Progenitor cell of endocrine pancreas (in vitro differentiated cells): Measurements from ENCODE around the gene FIS1. TPM values are rescaled to one million over a fixed set of nuclear protein-coding genes. Genes with fewer than 3 reads are reported as not detected.
"Not testable (repeated sequence)": the region's sequence is repeated elsewhere in the genome, so short reads cannot be mapped to it uniquely, and the experiment has no call there.

Source experiments
- DNase-seq: peaks from one replicate; pipeline ENCODE4 v3.0.0; 2021; ENCODE audit warnings: low spot score; ENCODE audit not compliant: unreplicated experiment
- H3K27ac Mint-ChIP-seq: 2 replicates; pipeline ENCODE4 v1.8.0; 2021; ENCODE audit warnings: mild to moderate bottlenecking, moderate library complexity, mixed read lengths
- H3K27me3 Mint-ChIP-seq: 2 replicates; pipeline ENCODE4 v1.8.0; 2021; ENCODE audit warnings: mixed read lengths
- H3K36me3 Mint-ChIP-seq: 2 replicates; pipeline ENCODE4 v1.8.0; 2022; ENCODE audit warnings: mixed read lengths; ENCODE audit not compliant: insufficient read depth
- H3K4me1 Mint-ChIP-seq: 2 replicates; pipeline ENCODE4 v1.8.0; 2021; ENCODE audit warnings: low read depth, mixed read lengths
- H3K4me3 Mint-ChIP-seq: 2 replicates; pipeline ENCODE4 v1.8.0; 2021; ENCODE audit warnings: low read depth, mild to moderate bottlenecking, moderate library complexity, mixed read lengths
- H3K9me3 Mint-ChIP-seq: 2 replicates; pipeline ENCODE4 v1.8.0; 2021; ENCODE audit warnings: low read depth, mixed read lengths
- total RNA-seq: library from RNA; stranded (reverse); gene quantifications from 2 replicates; pipeline ENCODE4 v1.2.1, GENCODE V29; 2021
- TF ChIP-seq, protein P1 (sequence below): fragments of 200-600 bp; sonication (generic); IDR thresholded peaks from one replicate; pipeline ENCODE4 v1.5.0; 2021; ENCODE audit warnings: antibody characterized with exemption, mild to moderate bottlenecking; ENCODE audit not compliant: unreplicated experiment

FIS1 gene
- total RNA-seq, 1 donor from 2014 or later, result 118 TPM

- Mint-ChIP-seq H3K27me3 (peaks cover 64% of the 10 kb centered on the region), H3K27ac (no peak overlapping the region), H3K9me3 (no peaks in the 10 kb centered on the region), H3K4me3 (no peak overlapping the region), H3K36me3 (no peaks in the 10 kb centered on the region), H3K4me1 (no peaks in the 10 kb centered on the region)
- DNase-seq, result no peak
- TF ChIP-seq, protein P1, sequence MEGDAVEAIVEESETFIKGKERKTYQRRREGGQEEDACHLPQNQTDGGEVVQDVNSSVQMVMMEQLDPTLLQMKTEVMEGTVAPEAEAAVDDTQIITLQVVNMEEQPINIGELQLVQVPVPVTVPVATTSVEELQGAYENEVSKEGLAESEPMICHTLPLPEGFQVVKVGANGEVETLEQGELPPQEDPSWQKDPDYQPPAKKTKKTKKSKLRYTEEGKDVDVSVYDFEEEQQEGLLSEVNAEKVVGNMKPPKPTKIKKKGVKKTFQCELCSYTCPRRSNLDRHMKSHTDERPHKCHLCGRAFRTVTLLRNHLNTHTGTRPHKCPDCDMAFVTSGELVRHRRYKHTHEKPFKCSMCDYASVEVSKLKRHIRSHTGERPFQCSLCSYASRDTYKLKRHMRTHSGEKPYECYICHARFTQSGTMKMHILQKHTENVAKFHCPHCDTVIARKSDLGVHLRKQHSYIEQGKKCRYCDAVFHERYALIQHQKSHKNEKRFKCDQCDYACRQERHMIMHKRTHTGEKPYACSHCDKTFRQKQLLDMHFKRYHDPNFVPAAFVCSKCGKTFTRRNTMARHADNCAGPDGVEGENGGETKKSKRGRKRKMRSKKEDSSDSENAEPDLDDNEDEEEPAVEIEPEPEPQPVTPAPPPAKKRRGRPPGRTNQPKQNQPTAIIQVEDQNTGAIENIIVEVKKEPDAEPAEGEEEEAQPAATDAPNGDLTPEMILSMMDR, result no peak
These were observed 43.6 kb upstream of the FIS1 start for GRCh38 chr7:101288439-101288838.

DNA sequence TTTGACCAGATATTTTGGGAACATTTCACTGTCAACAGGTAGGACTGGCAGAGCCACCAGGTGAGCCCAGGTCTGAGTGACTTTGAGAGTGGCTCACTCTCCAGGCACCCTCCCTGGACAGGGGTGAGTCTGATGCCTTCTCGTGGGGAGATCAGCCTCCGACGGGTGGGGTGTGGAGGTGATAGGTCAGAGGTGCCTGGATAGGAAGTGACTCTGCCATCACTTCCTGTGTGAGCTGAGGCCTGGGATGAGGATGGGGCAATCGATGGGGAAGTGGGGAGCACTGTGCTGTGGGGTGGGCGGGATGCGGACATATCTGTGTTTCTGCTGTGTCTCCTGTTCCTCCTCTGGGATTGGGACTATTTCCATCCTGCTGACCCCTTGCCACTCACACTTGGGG, 42.2 kb upstream of the FIS1 start:
- H3K4me3 Mint-ChIP-seq, result no peak overlapping the region
- H3K9me3 Mint-ChIP-seq, result no peaks in the 10 kb centered on the region
- no peaks in the 10 kb centered on the region for H3K36me3 Mint-ChIP-seq
- H3K4me1 Mint-ChIP-seq, result no peaks in the 10 kb centered on the region
- no peak overlapping the region for H3K27ac Mint-ChIP-seq
- H3K27me3 Mint-ChIP-seq, result peaks cover 64% of the 10 kb centered on the region
- no peak for DNase-seq
- TF ChIP-seq, protein P1, result no peak

- not testable (repeated sequence) for H3K36me3 Mint-ChIP-seq, H3K9me3 Mint-ChIP-seq, H3K27ac Mint-ChIP-seq, H3K4me1 Mint-ChIP-seq, DNase-seq, H3K4me3 Mint-ChIP-seq
- peaks cover 57% of the 10 kb centered on the region for H3K27me3 Mint-ChIP-seq
These were observed 41.0 kb upstream of the FIS1 start for GRCh38 chr7:101285880-101286279.

- Mint-ChIP-seq H3K27ac (no peak overlapping the region), H3K4me3 (no peak overlapping the region), H3K36me3 (no peaks in the 10 kb centered on the region), H3K4me1 (no peaks in the 10 kb centered on the region), H3K27me3 (peaks cover 50% of the 10 kb centered on the region), H3K9me3 (no peaks in the 10 kb centered on the region)
- TF ChIP-seq, protein P1, result no peak
- DNase-seq, result no peak
These were observed 40.3 kb upstream of the FIS1 start for GRCh38 chr7:101285171-101285570.

GRCh38 chr7:101280912-101281311, 36.0 kb upstream of the FIS1 start:
- H3K36me3 Mint-ChIP-seq, H3K4me3 Mint-ChIP-seq, H3K27ac Mint-ChIP-seq, H3K9me3 Mint-ChIP-seq, DNase-seq, H3K4me1 Mint-ChIP-seq: not testable (repeated sequence)
- H3K27me3 Mint-ChIP-seq, result peaks cover 20% of the 10 kb centered on the region

GRCh38 chr7:101278461-101279292, 33.8 kb upstream of the FIS1 start:
- no peaks in the 10 kb centered on the region for H3K4me1 Mint-ChIP-seq
- TF ChIP-seq, protein P1, result no peak
- no peaks in the 10 kb centered on the region for H3K36me3 Mint-ChIP-seq
- H3K27me3 Mint-ChIP-seq, result peaks cover 18% of the 10 kb centered on the region
- H3K27ac Mint-ChIP-seq, result no peak overlapping the region
- H3K4me3 Mint-ChIP-seq, result no peak overlapping the region
- no peak for DNase-seq
- H3K9me3 Mint-ChIP-seq, result no peaks in the 10 kb centered on the region
